SK-N-SH treated with all-trans-retinoic acid at 6 μM for 48 hours (cell line): ENCODE results near the gene VWA5B1.

Experiments
- ATAC-seq: fragments of 200-7000 bp; cut with Tn5 transposase; 3 replicates; pipeline ENCODE4 v1.9.1; 2020; ENCODE audit warnings: mild to moderate bottlenecking, moderate library complexity
- ARNTL ChIP-seq: fragments of 450-650 bp; formaldehyde crosslinking; IDR thresholded peaks from 2 replicates; pipeline ENCODE4 v1.5.0; 2020; ENCODE audit warnings: low read depth, mild to moderate bottlenecking, moderate library complexity, borderline replicate concordance
- BACH2 ChIP-seq: fragments of 250-450 bp; sonication (Bioruptor Pico); IDR thresholded peaks from 2 replicates; pipeline ENCODE4 v1.9.0; 2021; ENCODE audit warnings: mild to moderate bottlenecking, borderline replicate concordance
- CSDC2 ChIP-seq: fragments of 250-450 bp; sonication (Bioruptor Pico); IDR thresholded peaks from 2 replicates; pipeline ENCODE4 v1.5.0; 2020; ENCODE audit warnings: mild to moderate bottlenecking, moderate library complexity
- ESRRG ChIP-seq: fragments of 250-450 bp; sonication (Bioruptor Pico); IDR thresholded peaks from 2 replicates; pipeline ENCODE4 v1.6.1; 2021; ENCODE audit warnings: mild to moderate bottlenecking
- ISL1 ChIP-seq: fragments of 250-450 bp; sonication (Bioruptor Pico); IDR thresholded peaks from 2 replicates; pipeline ENCODE4 v2.1.2; 2022; ENCODE audit warnings: mild to moderate bottlenecking, moderate library complexity
- OSR1 ChIP-seq: fragments of 250-450 bp; sonication (Bioruptor Pico); IDR thresholded peaks from 2 replicates; pipeline ENCODE4 v1.8.0; 2022; ENCODE audit warnings: moderate library complexity, mild to moderate bottlenecking, inconsistent platforms
- PATZ1 ChIP-seq: fragments of 250-450 bp; sonication (Bioruptor Pico); IDR thresholded peaks from 2 replicates; pipeline ENCODE4 v1.8.0; 2020; ENCODE audit warnings: mild to moderate bottlenecking, moderate library complexity, borderline replicate concordance
- POU6F1 ChIP-seq: fragments of 250-450 bp; sonication (Bioruptor Pico); IDR thresholded peaks from 2 replicates; pipeline ENCODE4 v1.8.0; 2021; ENCODE audit warnings: low read depth, mild to moderate bottlenecking, moderate library complexity, borderline replicate concordance
- PPARA ChIP-seq: fragments of 250-450 bp; sonication (Bioruptor Pico); IDR thresholded peaks from 2 replicates; pipeline ENCODE4 v1.5.0; 2020; ENCODE audit warnings: mild to moderate bottlenecking, borderline replicate concordance
- RARB ChIP-seq: fragments of 250-450 bp; sonication (Bioruptor Pico); IDR thresholded peaks from 2 replicates; pipeline ENCODE4 v1.8.0; 2021; ENCODE audit warnings: mild to moderate bottlenecking, moderate library complexity
- SNAI2 ChIP-seq: fragments of 250-450 bp; sonication (Bioruptor Pico); IDR thresholded peaks from 2 replicates; pipeline ENCODE4 v1.5.0; 2020; ENCODE audit warnings: mild to moderate bottlenecking, moderate library complexity
- TCF4 ChIP-seq: fragments of 250-450 bp; sonication (Bioruptor Pico); IDR thresholded peaks from 2 replicates; pipeline ENCODE4 v1.8.0; 2021; ENCODE audit warnings: mild to moderate bottlenecking, moderate library complexity, borderline replicate concordance
- TOX ChIP-seq: fragments of 250-450 bp; sonication (Bioruptor Pico); IDR thresholded peaks from 2 replicates; pipeline ENCODE4 v1.8.0; 2021; ENCODE audit warnings: mild to moderate bottlenecking, moderate library complexity, borderline replicate concordance
- TSHZ2 ChIP-seq: fragments of 250-450 bp; sonication (Bioruptor Pico); IDR thresholded peaks from 2 replicates; pipeline ENCODE4 v1.5.0; 2020; ENCODE audit warnings: mild to moderate bottlenecking, moderate library complexity
- ZC3H10 ChIP-seq: fragments of 250-450 bp; sonication (Bioruptor Pico); IDR thresholded peaks from 2 replicates; pipeline ENCODE4 v1.5.1; 2021; ENCODE audit warnings: mild to moderate bottlenecking, moderate library complexity
- ZFP3 ChIP-seq: fragments of 250-450 bp; sonication (Bioruptor Pico); IDR thresholded peaks from 2 replicates; pipeline ENCODE4 v1.5.0; 2020; ENCODE audit warnings: mild to moderate bottlenecking, moderate library complexity
- ZFP30 ChIP-seq: fragments of 450-650 bp; formaldehyde crosslinking; IDR thresholded peaks from 2 replicates; pipeline ENCODE4 v1.5.0; 2022; ENCODE audit warnings: mild to moderate bottlenecking, moderate library complexity
- ZNF565 ChIP-seq: fragments of 450-650 bp; formaldehyde crosslinking; conservative IDR thresholded peaks from 2 replicates; pipeline ENCODE4 v1.5.0; 2020; ENCODE audit warnings: low read depth, mild to moderate bottlenecking, moderate library complexity
- ZNF70 ChIP-seq: fragments of 450-650 bp; formaldehyde crosslinking; IDR thresholded peaks from 2 replicates; pipeline ENCODE4 v1.5.0; 2020; ENCODE audit warnings: mild to moderate bottlenecking, moderate library complexity
- ZNF8 ChIP-seq: fragments of 450-650 bp; formaldehyde crosslinking; IDR thresholded peaks from 2 replicates; pipeline ENCODE4 v1.5.0; 2020; ENCODE audit warnings: mild to moderate bottlenecking, moderate library complexity
- TF ChIP-seq, protein P1 (sequence below): fragments of 250-450 bp; sonication (Bioruptor Pico); IDR thresholded peaks from 2 replicates; pipeline ENCODE4 v1.5.1; 2020; ENCODE audit warnings: low read depth, mild to moderate bottlenecking, moderate library complexity
- TF ChIP-seq, protein P2 (sequence below): fragments of 250-450 bp; sonication (Bioruptor Pico); IDR thresholded peaks from 2 replicates; pipeline ENCODE4 v1.5.1; 2021; ENCODE audit warnings: mild to moderate bottlenecking, moderate library complexity

VWA5B1 gene

GRCh38 chr1:20275319-20275925, 15.3 kb upstream of the VWA5B1 start (continued):
- TF ChIP-seq ZNF8 (no peak), ZFP30 (CRISPR knock-in tag) (no peak), BACH2 (no peak), CSDC2 (CRISPR knock-in tag) (no peak), POU6F1 (CRISPR knock-in tag) (no peak), ESRRG (CRISPR knock-in tag) (no peak), TSHZ2 (CRISPR knock-in tag) (no peak)

DNA sequence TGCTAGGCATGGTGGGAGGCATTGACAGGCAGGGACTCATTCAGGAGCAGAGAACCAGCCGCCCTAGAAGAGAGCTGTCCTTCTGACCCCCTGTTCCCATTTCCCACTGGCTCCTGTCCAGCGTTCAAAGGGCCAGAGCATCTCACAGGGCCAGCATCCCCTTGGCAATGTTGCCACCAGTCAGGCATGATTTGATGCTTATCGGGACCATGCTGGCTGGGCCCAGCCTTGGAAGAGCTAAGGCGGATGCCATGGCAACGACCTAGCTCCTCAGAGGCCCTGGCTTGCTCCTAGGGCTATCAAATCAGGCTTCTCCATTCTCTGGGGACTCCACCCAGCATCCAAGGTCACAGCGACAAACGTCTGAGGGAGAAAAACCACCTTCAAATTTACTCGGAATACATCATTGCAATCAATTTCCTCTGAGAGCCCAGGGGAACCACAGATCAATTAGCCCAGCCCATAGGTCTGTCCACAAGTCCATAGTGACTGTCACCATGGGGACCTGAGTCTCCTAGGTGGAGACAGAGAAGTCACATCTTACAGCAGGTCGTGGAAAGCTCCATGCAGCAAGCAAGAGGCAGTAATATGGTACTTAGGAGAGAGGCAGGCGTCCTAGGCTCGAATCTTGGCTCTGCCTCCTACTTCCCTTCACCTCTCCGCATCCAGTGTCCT, 14.1 kb upstream of the VWA5B1 start:
- no peak for ATAC-seq
- TF ChIP-seq, protein P1, sequence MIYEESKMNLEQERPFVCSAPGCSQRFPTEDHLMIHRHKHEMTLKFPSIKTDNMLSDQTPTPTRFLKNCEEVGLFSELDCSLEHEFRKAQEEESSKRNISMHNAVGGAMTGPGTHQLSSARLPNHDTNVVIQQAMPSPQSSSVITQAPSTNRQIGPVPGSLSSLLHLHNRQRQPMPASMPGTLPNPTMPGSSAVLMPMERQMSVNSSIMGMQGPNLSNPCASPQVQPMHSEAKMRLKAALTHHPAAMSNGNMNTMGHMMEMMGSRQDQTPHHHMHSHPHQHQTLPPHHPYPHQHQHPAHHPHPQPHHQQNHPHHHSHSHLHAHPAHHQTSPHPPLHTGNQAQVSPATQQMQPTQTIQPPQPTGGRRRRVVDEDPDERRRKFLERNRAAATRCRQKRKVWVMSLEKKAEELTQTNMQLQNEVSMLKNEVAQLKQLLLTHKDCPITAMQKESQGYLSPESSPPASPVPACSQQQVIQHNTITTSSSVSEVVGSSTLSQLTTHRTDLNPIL (CRISPR knock-in tag), result no peak
- no peak for TF ChIP-seq ESRRG (CRISPR knock-in tag)
- TF ChIP-seq RARB (CRISPR knock-in tag), result no peak
- TF ChIP-seq PPARA (CRISPR knock-in tag), result no peak
- TF ChIP-seq ZFP30 (CRISPR knock-in tag), result no peak
- TF ChIP-seq ARNTL (CRISPR knock-in tag), result no peak
- TF ChIP-seq ZC3H10 (CRISPR knock-in tag), result no peak
- TF ChIP-seq TCF4 (CRISPR knock-in tag), result no peak
- TF ChIP-seq TOX (CRISPR knock-in tag), result no peak
- no peak for TF ChIP-seq ZNF8
- no peak for TF ChIP-seq PATZ1
- no peak for TF ChIP-seq CSDC2 (CRISPR knock-in tag)
- no peak for TF ChIP-seq ISL1 (CRISPR knock-in tag)
- TF ChIP-seq, protein P2, sequence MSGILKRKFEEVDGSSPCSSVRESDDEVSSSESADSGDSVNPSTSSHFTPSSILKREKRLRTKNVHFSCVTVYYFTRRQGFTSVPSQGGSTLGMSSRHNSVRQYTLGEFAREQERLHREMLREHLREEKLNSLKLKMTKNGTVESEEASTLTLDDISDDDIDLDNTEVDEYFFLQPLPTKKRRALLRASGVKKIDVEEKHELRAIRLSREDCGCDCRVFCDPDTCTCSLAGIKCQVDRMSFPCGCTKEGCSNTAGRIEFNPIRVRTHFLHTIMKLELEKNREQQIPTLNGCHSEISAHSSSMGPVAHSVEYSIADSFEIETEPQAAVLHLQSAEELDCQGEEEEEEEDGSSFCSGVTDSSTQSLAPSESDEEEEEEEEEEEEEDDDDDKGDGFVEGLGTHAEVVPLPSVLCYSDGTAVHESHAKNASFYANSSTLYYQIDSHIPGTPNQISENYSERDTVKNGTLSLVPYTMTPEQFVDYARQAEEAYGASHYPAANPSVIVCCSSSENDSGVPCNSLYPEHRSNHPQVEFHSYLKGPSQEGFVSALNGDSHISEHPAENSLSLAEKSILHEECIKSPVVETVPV (CRISPR knock-in tag), result no peak
- TF ChIP-seq SNAI2 (CRISPR knock-in tag), result no peak
- no peak for TF ChIP-seq OSR1 (CRISPR knock-in tag)
- no peak for TF ChIP-seq ZNF70 (CRISPR knock-in tag)

DNA sequence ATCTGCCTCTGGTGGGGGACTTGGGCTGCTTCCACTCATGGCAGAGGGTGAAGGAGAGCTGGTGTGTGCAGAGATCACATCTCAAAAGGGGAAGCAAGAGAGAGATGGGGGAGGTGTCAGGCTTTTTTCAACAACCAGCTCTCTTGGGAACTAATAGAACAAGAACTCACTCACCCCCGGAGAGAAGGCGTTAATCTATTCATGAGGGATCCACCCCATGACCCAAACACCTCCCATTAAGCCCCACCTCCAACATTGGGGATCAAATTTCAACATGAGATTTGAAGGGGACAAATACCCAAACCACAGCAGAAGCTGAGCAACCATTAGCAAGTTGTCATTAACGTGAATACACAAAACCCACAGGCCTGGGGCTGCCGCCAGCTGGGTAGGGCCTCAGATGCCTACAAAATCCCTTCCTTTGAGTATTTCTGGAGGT, 12.0 kb upstream of the VWA5B1 start:
- no peak for ATAC-seq
- no peak for TF ChIP-seq ZFP3 (CRISPR knock-in tag)
- no peak for TF ChIP-seq TSHZ2 (CRISPR knock-in tag)
- TF ChIP-seq ISL1 (CRISPR knock-in tag), result no peak
- no peak for TF ChIP-seq ZNF565 (CRISPR knock-in tag)
- TF ChIP-seq, protein P2 (CRISPR knock-in tag), result no peak
- no peak for TF ChIP-seq ARNTL (CRISPR knock-in tag)
- no peak for TF ChIP-seq ESRRG (CRISPR knock-in tag)
- no peak for TF ChIP-seq BACH2
- TF ChIP-seq ZNF70 (CRISPR knock-in tag), result no peak
- TF ChIP-seq TOX (CRISPR knock-in tag), result no peak
- no peak for TF ChIP-seq ZC3H10 (CRISPR knock-in tag)
